ENCODE results near the gene ATP1B4.

The ATP1B4 gene

DNA sequence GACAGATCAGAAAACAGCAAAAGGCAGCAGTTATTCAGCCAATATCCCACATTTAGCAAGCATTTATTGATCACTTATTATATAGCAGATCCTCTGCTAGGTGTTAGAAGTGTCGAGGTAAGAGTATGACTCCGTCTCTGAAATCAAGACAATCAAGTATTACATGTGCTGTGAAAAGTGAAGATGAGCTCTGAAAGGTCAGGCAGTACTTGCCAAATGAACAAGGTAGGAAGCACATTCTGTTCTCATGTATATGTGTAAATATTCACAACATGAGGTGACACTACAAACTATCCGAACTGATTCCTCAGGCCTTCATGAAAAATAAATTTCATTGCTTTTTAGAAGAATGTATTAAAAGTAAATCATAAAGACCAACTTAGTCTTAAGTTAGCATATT lies 15.3 kb downstream of the ATP1B4 start:
- DNase-seq (ENCODE audit: low spot score), result no peak

GRCh38 chrX:120377715-120378114 lies 15.8 kb downstream of the ATP1B4 start:
- no peak for DNase-seq (ENCODE audit: low spot score)

DNA sequence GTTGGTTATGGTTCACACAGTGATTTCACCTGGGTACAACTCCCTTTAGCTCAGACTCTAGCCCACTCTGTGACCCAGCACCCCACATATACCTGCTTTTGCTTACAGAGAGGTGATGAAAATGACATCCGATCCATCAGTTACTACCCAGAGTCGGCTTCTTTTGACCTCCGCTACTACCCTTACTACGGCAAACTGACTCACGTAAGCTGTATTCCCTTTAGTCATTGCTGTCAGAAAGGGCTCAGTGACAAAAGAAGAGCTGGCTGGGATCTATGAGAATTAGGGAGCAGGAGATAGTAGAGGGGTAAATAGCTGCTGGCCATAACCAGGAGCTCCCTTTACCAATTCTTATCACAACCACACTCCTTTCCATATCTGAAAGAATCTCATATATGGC lies 16.7 kb downstream of the ATP1B4 start:
- DNase-seq (ENCODE audit: low spot score), result no peak

DNA sequence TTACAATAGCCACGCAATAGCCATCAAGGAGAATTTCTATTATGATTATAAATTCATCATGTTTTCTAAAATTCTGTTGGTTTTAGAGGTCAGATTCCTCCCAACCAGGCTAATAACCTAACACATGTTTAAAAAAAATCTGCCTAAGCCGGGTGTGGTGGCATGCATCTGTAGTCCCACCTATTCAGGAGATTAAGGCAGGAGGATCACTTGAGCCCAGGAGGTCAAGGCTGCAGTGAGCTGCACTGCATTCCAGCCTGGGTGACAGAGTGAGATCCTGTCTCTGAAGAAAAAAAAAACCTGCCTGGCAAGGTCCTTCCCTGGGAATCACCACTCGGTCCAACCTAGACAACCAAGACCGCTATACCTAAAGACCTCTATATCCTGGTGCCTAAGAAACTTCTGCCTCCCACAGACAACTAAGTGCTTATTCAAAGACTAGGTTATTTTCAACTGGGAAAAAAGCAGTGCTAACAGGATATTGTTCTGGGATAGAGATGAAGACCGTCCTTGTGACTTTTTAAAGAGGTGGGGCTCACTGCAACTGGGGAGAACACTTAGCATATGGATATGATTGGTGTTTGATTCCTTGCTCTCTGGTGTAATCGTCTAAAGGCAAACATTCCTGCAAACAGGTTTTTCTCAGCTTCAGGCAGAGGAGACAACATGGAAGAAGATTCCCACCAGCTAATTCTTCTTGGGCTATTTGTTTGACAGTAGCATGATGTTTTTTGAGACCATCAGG lies 18.2 kb downstream of the ATP1B4 start:
- DNase-seq (ENCODE audit: low spot score), result no peak

GRCh38 chrX:120380699-120381098 lies 18.8 kb downstream of the ATP1B4 start:
- DNase-seq (ENCODE audit: low spot score), result no peak

DNA sequence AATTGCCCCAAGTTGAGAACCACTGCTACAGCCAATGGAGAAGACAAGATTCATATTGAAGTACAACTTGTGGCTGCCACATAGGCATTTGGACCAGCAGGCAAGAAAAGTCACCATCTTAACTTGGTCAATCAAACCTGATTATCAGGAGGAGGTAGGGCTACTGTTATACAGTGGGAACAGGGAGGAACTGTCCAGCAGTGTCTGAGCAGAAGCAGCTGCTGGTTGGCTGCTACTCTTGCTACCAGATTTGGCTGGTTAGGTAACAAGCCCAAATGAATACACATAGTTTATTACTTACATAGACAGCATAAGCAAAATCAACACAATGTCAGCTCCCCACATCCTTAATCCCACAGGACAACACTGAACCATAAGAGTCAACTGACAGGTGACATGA lies 39.4 kb downstream of the ATP1B4 start:
- DNase-seq (ENCODE audit: low spot score), result no peak

GRCh38 chrX:120402369-120402768 lies 40.5 kb downstream of the ATP1B4 start:
- DNase-seq (ENCODE audit: low spot score), result no peak

DNA sequence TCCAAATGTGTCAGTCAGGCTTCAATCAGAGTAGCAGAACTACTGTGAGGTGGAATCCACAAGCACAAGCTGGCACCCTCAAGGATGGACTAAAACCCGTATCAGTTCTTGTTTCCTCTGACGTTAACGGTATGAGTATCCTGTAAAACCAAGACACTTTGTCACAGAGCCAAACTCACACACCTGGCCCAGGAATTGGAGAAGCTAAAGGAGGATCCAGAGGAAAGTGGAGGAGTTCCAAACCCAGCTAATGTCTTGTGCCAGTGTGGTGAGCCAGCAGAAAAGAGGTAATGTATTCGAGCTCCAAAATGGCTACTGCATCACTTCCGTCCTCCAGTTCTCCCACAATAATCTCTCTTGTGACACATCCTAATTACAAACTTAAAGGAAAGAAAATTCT lies 44.7 kb downstream of the ATP1B4 start:
- DNase-seq (ENCODE audit: low spot score), result no peak

GRCh38 chrX:120408168-120408567 lies 46.3 kb downstream of the ATP1B4 start:
- DNase-seq (ENCODE audit: low spot score), result no peak

- no peak for DNase-seq (ENCODE audit: low spot score)
Measured at GRCh38 chrX:120419463-120419862, 57.6 kb downstream of the ATP1B4 start.

DNA sequence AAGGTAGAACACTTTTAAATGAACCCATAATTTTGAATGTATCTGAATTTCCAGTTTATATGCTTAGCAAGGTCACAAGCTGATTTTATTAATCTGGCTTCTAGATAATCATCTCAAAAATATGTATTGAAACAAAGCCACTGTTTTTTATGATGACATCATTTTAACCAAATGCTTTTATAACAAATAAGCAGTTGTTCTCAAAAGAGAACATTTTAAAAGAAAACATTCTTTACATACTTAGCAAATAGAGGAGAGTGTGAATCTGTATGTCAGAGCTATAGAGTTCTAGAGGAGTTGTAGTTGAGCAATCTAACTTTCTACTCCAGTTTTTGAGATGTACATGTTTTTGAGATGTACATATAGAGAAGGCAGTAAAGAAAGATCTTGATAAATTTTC lies 64.7 kb downstream of the ATP1B4 start:
- DNase-seq (ENCODE audit: low spot score), result no peak

- no peak for DNase-seq (ENCODE audit: low spot score)
Measured at GRCh38 chrX:120428309-120428708, 66.4 kb downstream of the ATP1B4 start.

DNA sequence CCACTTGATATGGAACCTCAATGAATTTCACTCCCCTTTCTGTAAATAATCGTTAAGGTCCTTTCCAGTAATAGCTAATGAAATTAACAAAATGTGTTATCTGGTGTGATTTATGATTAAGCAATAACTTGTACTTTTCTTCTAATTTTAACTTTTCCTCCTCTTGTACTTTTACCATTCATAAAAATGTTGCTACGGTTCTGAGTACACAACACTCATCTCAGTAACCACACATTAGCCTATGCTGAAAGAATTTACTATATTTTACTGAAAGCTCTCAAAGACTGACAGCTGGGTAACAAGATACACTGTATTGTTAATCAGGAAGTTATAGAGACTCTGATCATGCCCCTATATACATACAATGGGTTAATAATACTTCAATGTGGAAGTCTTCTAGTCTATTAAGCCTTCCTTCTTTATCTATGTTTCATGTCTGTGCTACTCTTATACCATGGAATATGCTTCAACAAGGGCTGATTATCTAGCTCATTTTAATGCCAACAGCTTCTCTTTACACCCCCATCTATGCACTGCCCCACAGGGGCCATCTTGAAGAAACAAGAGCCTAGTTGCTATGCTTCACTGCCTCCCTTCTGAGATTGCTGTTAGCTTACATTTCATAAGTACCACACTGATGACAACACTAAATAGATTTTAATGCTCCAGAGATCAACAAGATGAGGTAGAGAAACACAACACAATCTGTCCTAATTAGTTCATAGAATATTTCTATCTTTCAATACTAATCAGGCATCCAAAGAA lies 68.1 kb downstream of the ATP1B4 start:
- DNase-seq (ENCODE audit: low spot score), result no peak
